HG02571 (cell line): ENCODE results near the gene KCNA2.

ENCODE experiments used
- ATAC-seq: cut with Tn5 transposase; IDR thresholded peaks from one replicate; pipeline ENCODE4 v1.9.1; 2021; ENCODE audit warnings: mild to moderate bottlenecking, moderate library complexity; ENCODE audit not compliant: unreplicated experiment

The KCNA2 gene

DNA sequence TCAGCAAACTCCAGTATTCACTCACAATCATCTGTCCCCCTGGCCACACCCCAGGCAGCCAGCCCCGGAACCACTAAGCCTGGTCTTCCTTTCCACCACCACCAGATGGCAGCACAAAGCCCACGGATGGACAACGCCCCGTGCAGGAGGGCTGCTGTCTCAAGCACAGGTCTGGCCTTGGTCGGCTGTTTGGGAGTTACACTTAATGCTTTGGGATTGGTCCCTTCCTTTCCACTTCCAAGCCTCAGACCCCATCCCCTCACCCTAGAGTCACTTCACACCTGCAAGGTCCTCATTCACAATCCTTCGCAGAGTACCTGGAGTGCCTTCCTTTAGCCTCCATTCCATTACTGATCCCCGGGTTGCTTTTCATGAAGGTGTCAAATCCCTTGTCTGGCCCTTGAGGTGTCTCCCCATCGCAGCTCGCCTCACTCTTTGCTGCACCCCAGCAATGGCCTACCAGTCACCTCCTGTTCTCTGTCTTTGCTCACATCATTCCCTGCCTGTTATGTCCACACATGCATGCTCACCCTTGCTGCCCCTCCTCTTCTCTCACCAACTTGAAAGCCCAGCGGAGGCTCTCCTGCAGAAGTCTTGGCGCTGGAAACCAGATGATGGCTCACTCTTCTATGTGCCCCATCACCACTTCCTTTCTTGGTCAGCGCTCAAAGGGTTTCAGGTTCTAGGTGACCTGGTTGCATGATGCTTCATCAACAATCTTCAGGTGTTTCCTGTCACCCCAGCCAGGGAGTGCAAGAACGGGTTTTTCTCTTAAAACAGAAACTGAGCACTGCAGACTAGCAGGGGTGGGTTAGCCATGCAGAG lies 24.9 kb upstream of the KCNA2 start:
- ATAC-seq, result peak; percentile 46

DNA sequence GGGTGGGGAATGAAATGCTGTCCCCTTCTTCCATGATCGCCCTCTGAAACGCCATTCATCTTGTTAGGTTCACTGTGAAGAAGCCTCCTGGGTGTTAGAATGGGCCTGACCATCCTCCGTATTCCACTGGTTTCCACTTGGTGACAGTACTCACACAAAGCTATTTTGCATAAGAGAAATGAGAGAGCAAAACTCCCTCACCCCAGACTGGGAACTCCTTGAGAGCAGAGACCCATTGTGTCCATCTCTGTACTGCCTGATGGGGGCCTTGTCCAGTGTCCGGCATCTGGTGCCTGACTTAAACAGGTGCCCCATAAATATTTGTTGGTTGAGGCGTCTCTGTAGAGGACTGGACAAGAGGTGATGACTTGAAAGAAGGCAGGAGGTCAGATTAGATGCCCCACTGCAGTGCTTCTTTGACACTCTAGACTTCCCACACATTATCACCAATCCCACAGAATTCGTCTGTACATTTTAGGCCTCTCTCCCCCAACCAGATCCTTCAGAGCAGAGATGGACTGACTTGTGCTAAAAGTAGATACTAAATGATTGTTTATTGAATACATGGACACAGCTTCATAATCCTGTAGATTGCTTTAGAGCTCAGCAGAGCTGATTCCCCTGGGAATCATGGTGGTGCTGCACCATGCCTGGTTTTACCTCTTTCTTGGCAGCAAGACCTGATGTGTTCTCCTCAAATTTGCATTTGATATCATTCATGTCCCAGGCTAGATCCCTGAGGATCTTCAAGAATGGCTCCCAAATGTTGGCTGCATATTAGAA lies 22.4 kb upstream of the KCNA2 start:
- no peak for ATAC-seq

- ATAC-seq, result no peak
Measured at GRCh38 chr1:110627764-110628163, 21.6 kb upstream of the KCNA2 start.

DNA sequence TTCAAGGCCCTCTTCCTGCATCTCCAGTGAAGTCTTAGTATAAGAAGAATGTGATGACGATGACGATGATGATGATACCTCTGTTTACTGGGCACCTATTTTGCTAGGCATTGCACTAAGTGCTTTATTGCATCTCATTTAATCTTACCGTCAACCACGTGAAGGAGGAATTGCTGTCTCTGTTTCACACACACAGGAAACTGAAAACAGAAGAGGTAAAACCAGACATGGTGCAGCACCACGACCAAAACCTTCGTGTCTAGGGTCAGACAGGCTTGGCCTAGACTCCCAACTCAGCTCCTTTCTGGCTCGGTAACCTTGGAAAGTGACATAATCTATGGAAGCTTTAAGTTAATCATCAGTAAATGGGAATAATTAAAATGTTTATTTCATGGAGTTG lies 20.7 kb upstream of the KCNA2 start:
- ATAC-seq, result no peak

DNA sequence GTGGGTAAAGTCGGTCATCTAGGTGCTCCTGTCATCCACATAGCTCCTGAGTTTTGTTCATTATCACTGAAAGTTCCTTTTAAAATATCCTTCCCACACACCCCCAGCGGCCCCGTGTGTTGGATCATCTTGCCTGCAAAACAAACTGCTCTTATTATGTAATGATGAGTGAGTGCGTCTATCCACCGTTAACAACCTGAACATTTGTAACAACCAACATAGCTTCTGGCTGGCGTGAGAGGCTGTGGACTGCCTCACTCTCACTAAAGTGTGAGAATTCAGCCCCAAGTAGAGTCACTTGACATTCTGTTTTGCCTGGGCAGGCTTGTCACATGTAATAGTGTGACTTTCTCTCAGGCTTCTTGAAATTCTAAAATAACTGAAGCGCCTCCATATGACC lies 14.5 kb upstream of the KCNA2 start:
- ATAC-seq, result no peak

DNA sequence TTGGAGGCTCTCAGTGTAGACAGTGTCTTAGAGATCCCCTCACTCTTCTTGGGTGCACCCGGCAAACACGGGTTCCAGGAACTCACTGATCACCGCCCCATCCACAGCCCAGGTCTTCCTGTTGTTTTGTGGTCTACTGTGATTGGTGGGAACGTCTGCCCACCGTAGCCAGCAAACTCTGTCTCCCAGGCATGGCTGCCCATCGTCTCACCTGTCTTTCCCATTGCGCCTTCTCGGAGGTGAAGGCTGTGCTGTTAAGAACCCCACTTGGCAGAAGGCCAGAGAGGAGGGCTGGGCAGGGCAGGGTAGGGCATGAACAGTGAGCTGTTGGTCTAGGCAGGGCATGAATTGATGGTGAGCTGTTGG lies 14.1 kb upstream of the KCNA2 start:
- ATAC-seq, result no peak

DNA sequence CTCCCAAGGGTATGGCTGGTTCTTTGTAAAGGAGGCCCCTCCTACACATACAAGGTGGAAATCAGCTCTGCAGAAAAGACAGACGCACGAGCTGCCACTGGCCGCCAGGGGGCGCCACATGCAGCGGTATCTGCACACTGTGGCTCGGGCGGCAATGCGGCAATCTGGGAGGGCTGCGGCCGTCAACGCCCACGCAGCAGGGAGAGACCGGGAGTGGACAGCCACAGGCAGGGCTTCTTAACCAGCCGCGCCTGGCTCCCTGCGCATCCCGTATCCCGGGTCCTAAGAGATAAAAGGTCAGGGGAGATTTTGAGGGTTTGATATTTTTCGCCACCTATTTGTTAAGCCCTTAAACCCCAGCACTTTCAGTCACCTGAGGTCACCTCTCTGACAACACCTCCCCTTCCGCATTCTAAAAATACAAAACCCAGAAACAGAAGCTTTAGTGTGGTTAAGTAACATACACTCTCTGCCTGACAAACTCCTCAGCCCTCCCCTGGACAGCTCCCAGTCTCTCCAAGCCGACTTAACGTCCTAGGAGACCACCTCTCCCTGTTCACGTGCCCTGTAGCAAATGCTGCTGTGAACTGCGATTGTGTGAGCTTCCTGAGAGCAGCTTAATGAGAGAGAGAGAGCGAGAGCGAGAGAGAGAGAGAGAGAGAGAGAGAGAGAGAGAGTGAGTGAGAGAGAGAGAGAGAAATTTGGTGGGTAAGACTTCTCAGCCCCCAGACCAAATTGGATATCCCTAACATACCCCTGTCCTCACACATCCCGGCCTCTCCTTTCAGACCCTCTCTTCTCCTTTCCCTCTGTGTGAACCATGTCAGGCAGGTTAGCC lies 13.5 kb upstream of the KCNA2 start:
- peak; percentile 76 for ATAC-seq

GRCh38 chr1:110618668-110619067 lies 12.5 kb upstream of the KCNA2 start:
- ATAC-seq, result no peak

DNA sequence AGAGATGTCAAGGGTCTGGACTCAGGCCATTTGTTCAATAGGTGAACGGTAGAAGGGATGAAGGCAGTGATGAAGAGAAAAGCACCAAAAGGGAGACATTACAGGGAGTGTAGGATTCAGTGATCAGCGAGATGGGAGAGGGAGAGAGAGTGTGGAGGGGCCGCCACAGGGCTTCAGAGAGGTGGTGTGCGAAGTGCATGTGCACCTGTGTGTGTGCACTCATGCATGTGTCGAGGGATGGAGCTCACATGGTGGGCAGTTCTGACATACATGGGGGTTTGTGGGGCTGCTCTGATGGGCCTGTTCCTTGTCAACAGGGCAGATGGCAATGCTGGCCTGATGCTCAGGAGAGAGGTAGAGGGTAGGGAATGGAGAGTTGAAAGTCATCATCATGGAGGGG lies 11.4 kb upstream of the KCNA2 start:
- no peak for ATAC-seq

DNA sequence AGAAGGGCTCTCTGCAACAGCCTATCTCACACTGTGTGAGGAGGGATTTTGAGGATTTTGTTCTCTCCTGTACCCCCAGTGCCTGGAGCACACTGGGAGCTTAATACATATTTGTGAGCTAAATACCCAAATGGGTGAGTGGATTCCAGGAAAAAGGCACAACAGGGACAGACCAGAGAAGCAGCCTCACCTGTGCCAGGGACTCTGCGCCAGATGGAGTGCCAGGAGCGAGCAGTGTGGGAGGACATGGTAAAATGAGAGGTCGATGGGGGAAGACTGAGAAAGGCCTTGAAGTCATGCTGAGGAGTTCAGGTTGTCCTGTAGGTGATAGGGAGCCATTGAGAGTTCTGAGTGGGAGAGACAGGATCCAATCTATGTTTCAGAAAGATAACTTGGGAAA lies 11.0 kb upstream of the KCNA2 start:
- ATAC-seq, result no peak

- no peak for ATAC-seq
Measured at GRCh38 chr1:110616587-110616986, 10.4 kb upstream of the KCNA2 start.

GRCh38 chr1:110615548-110616130 lies 9.5 kb upstream of the KCNA2 start:
- ATAC-seq, result no peak

DNA sequence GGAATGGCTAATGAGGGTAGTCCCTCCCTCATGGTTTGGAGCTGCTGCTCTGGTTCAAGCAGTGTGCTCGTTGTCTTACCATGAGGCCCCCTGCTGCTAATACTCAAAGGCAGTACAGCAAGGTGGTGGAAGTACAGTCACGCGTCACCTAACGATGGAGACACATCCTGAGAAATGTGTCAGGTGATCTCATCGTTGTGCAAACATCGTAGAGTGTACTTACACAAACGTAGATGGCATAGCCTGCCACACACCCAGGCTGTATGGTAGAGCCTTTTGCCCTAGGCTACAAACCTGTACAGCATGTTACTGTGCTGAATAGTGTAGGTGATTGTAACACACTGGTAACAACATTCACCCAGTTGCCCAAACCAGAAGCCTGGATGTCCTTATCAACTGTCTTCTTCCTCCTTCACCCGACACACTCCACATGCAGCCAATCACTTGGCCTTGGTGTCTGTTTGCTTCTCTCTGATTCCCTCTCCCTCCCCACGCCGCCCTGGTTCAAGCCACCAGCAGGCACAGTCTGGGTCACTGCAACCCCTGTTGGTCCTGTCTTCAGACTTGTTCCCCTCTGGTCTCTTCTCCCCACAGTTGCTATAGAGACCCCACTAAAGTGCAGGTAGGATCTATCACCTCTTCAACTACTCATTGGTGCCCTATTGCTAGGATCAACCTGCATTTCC lies 6.0 kb upstream of the KCNA2 start:
- no peak for ATAC-seq

- ATAC-seq, result no peak
Measured at GRCh38 chr1:110610696-110611286, 4.6 kb upstream of the KCNA2 start.

- ATAC-seq, result no peak
Measured at GRCh38 chr1:110610084-110610483, 3.9 kb upstream of the KCNA2 start.

DNA sequence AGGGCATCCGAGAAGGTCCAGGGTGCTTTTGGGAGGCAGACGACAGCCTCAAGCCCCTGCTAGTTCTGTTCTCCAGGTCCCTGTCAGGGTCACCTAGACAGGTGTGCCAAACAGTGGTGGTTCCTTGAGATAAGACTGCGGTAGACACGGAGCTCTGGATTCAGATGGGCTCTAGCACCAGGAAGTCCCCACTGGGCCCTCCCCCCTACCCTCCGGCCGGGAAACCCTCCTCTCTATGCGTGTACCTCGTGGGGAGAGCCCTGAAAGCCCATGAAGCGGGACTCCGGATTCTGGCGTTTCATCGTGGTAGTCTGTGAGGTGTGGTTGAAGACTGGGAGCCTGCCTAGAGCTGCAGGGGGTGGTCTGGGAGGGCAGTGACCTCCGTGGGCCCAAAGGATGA lies 2.1 kb upstream of the KCNA2 start:
- no peak for ATAC-seq

DNA sequence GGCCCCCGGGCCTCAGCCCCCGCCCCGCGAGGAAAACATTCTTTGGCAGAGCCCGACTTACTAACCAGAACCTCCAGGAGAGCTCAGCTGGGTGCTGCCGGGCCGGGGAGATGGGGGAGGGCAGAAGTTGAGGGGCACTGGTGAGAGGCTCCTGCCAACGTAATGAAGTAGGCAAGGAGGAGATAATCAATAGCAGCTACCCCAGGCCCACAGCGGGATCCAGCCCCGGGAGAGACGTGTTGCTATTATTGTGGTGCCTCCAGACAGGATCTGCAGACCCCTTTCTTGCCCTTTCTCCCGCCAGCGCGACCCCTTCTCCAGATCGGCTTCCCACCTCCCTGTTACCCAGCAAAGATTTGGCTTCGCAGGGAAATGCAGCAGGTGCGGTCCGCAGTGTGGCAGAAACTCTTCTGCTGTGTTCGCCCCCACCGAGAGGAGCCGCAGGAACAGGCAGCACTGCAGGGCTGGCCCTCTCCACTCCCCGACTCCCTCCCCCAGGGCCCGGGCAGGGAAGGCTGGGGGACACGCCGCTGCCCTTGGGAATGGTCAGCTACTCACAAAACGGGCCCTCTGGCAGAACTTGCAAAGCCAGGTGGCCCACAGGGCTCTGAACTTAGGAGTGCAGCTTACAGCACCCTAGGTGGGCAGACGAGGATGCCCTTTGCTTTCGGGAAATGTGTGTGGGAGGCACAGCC lies 1.5 kb upstream of the KCNA2 start:
- ATAC-seq, result no peak

- ATAC-seq, result no peak
Measured at GRCh38 chr1:110606657-110607535, 738 bp upstream of the KCNA2 start.

GRCh38 chr1:110605446-110605845 lies 712 bp downstream of the KCNA2 start:
- ATAC-seq, result no peak
